DOHH2 (cell line): ENCODE measurements around the gene CCBE1.

Experiments
- CTCF ChIP-seq: fragments of 200-600 bp; sonication (generic); IDR thresholded peaks from one replicate; pipeline ENCODE4 v1.5.1; 2014; ENCODE audit warnings: antibody characterized with exemption, mild to moderate bottlenecking, low read depth, low read length; ENCODE audit not compliant: poor library complexity, severe bottlenecking
- EZH2phosphoT487 ChIP-seq: fragments of 200-600 bp; sonication (generic); IDR thresholded peaks from 2 replicates; pipeline ENCODE4 v1.6.1; 2017; ENCODE audit warnings: borderline replicate concordance, mild to moderate bottlenecking, antibody characterized with exemption, low read length, moderate library complexity, mixed read lengths

GRCh38 chr18:59582395-59582794, 114.8 kb downstream of the CCBE1 start:
- TF ChIP-seq CTCF: no peak
- TF ChIP-seq EZH2phosphoT487: no peak
